ENCODE measurements around the gene GPC6. TPM values are rescaled to one million over a fixed set of nuclear protein-coding genes. Genes with fewer than 3 reads are reported as not detected.

GPC6 gene
- total and polyA plus RNA-seq, 2 experiments from 2014 or later = 14.4 to 20.8 TPM

DNA sequence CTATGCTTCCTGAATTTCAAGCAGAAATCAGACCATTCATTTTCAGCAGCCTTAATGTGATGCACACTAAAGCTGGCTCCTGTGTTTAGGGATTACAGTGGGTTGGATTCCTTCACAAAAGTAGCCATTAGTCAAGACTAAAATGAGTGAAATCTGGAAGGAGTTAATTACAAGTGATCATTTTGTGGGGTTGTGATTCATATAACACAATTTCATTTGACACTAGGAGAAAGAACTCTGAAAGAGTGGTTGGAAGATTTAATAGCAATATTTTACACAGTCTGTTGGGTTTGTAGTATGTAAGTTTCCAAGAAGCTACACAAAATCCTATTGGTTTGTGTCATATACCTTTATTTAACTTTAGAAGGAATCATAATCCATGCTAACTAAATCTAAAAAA, 1015.9 kb downstream of the GPC6 start:
- Histone ChIP-seq H3F3A (ENCODE audit: insufficient read depth) (peaks cover 13% of the 10 kb centered on the region; the same call in 1 of the 2 replicates), H2AFZ (no peak overlapping the region), H3K9me2 (ENCODE audit: insufficient read depth) (no peaks in the 10 kb centered on the region), H3K27ac (no peak overlapping the region), H3K79me2 (ENCODE audit: insufficient read depth) (no peaks in the 10 kb centered on the region), H3K4me2 (ENCODE audit: unreplicated experiment) (no peak overlapping the region), H3K4me3 (no peak overlapping the region), H4K20me1 (ENCODE audit: insufficient read depth) (no peaks in the 10 kb centered on the region), H3K27me3 (replicated peaks; ENCODE audit: insufficient read depth) (no peaks in the 10 kb centered on the region), H3K9ac (no peak overlapping the region), H3K4me1 (ENCODE audit: insufficient read depth) (peaks cover 12% of the 10 kb centered on the region), H3K36me3 (ENCODE audit: low read depth) (no peaks in the 10 kb centered on the region), H3K9me3 (ENCODE audit: low read depth) (peaks cover 8% of the 10 kb centered on the region)
- in situ Hi-C loops (cut with MboI) = no loop called here
- TF ChIP-seq EZH2 (IDR thresholded peaks at IDR 0.05; ENCODE audit: insufficient read depth, poor library complexity, severe bottlenecking) (no peak), EZH2phosphoT487 (IDR thresholded peaks at IDR 0.05; ENCODE audit: insufficient read depth, low read depth) (no peak)
- no peak for DNase-seq

DNA sequence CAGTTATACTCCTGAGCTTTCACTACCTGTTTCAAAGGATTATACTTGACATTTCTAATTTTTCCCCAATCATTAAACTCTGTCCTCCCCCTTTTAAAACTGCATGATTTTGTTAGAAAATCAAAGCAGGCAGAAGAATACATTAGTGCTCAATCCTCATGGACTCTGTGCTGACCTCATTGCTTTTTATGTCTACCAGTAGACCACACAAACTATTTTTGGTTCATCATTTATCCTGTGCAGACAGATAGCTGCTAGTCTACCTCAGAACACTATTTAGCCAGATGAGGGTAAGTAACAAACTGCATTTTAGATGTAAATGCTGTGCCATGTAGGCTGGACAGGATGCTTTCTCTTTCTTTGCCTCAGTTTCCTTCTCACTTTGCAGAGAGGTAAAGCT, 1016.9 kb downstream of the GPC6 start:
- peaks cover 12% of the 10 kb centered on the region for H3K4me1 ChIP-seq (ENCODE audit: insufficient read depth)
- TF ChIP-seq EZH2 (IDR thresholded peaks at IDR 0.05; ENCODE audit: insufficient read depth, poor library complexity, severe bottlenecking) (no peak), EZH2phosphoT487 (IDR thresholded peaks at IDR 0.05; ENCODE audit: insufficient read depth, low read depth) (no peak)
- H3F3A ChIP-seq (ENCODE audit: insufficient read depth) = peaks cover 10% of the 10 kb centered on the region
- DNase-seq = no peak
- H3K9me3 ChIP-seq (ENCODE audit: low read depth) = peaks cover 8% of the 10 kb centered on the region
- no peak overlapping the region for H3K9ac ChIP-seq
- H3K36me3 ChIP-seq (ENCODE audit: low read depth) = no peaks in the 10 kb centered on the region
- no peaks in the 10 kb centered on the region for H3K9me2 ChIP-seq (ENCODE audit: insufficient read depth)
- H2AFZ ChIP-seq = no peak overlapping the region
- no peak overlapping the region for H3K4me3 ChIP-seq
- in situ Hi-C loops (cut with MboI) = no loop called here
- H3K27me3 ChIP-seq (replicated peaks; ENCODE audit: insufficient read depth) = no peaks in the 10 kb centered on the region
- H3K79me2 ChIP-seq (ENCODE audit: insufficient read depth) = no peaks in the 10 kb centered on the region
- H3K4me2 ChIP-seq (ENCODE audit: unreplicated experiment) = no peak overlapping the region
- H4K20me1 ChIP-seq (ENCODE audit: insufficient read depth) = no peaks in the 10 kb centered on the region
- no peak overlapping the region for H3K27ac ChIP-seq

DNA sequence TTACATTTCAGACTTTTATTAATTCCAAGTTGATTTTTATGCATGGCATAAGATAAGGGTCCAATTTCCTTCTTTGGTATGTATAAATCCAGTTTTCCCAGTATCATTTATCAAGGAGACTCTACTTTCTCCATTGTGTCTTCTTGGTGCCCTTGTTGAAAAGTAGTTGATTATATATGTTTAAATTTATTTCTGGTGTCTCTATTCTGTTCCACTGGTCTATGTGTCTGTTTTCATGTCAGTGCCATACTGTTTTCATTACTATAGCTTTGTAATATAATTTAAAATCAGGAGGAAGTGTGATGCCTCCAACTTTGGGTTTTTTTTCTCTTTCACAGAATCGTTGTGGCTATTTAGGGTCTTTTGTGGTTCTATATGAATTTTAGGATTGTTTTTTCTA, 1019.9 kb downstream of the GPC6 start:
- H3K4me2 ChIP-seq (ENCODE audit: unreplicated experiment) = no peak overlapping the region
- no peaks in the 10 kb centered on the region for H3K36me3 ChIP-seq (ENCODE audit: low read depth)
- in situ Hi-C loops (cut with MboI) = no loop called here
- WGBS, 2 experiments (ENCODE audit: low coverage in 1 of 2, low lambda C conversion rate in 2 of 2, missing lambda C conversion rate in 2 of 2) = 37 to 41% methylated on average over 1 of the region's 1 CpG
- no peak overlapping the region for H3K9ac ChIP-seq
- TF ChIP-seq EZH2 (IDR thresholded peaks at IDR 0.05; ENCODE audit: insufficient read depth, poor library complexity, severe bottlenecking) = no peak
- TF ChIP-seq EZH2phosphoT487 (IDR thresholded peaks at IDR 0.05; ENCODE audit: insufficient read depth, low read depth) = no peak
- H3K9me3 ChIP-seq (ENCODE audit: low read depth) = peaks cover 8% of the 10 kb centered on the region
- no peaks in the 10 kb centered on the region for H3K79me2 ChIP-seq (ENCODE audit: insufficient read depth)
- H3F3A ChIP-seq (ENCODE audit: insufficient read depth) = peaks cover 8% of the 10 kb centered on the region
- H3K27ac ChIP-seq = no peak overlapping the region
- no peak overlapping the region for H2AFZ ChIP-seq
- H3K9me2 ChIP-seq (ENCODE audit: insufficient read depth) = no peaks in the 10 kb centered on the region
- peaks cover 14% of the 10 kb centered on the region for H3K4me1 ChIP-seq (ENCODE audit: insufficient read depth)
- no peak for DNase-seq
- H3K27me3 ChIP-seq (replicated peaks; ENCODE audit: insufficient read depth) = no peaks in the 10 kb centered on the region; the same call in 1 of the 2 replicates
- H3K4me3 ChIP-seq = no peak overlapping the region
- H4K20me1 ChIP-seq (ENCODE audit: insufficient read depth) = no peaks in the 10 kb centered on the region

- WGBS, 2 experiments (ENCODE audit: low coverage in 1 of 2, low lambda C conversion rate in 2 of 2, missing lambda C conversion rate in 2 of 2) = 95% methylated on average over 1 of the region's 1 CpG
- peaks cover 8% of the 10 kb centered on the region for H3K9me3 ChIP-seq (ENCODE audit: low read depth)
- H3F3A ChIP-seq (ENCODE audit: insufficient read depth) = peaks cover 8% of the 10 kb centered on the region
- H3K9ac ChIP-seq = no peak overlapping the region
- no peaks in the 10 kb centered on the region for H3K9me2 ChIP-seq (ENCODE audit: insufficient read depth)
- no peak overlapping the region for H3K4me3 ChIP-seq
- H3K27me3 ChIP-seq (replicated peaks; ENCODE audit: insufficient read depth) = no peaks in the 10 kb centered on the region; the same call in 1 of the 2 replicates
- no peak for DNase-seq
- peaks cover 19% of the 10 kb centered on the region for H3K4me1 ChIP-seq (ENCODE audit: insufficient read depth)
- TF ChIP-seq EZH2 (IDR thresholded peaks at IDR 0.05; ENCODE audit: insufficient read depth, poor library complexity, severe bottlenecking) = no peak
- H4K20me1 ChIP-seq (ENCODE audit: insufficient read depth) = no peaks in the 10 kb centered on the region
- H3K79me2 ChIP-seq (ENCODE audit: insufficient read depth) = no peaks in the 10 kb centered on the region
- no peaks in the 10 kb centered on the region for H3K36me3 ChIP-seq (ENCODE audit: low read depth)
- no peak overlapping the region for H3K4me2 ChIP-seq (ENCODE audit: unreplicated experiment)
- in situ Hi-C loops (cut with MboI) = no loop called here
- H3K27ac ChIP-seq = no peak overlapping the region
- no peak overlapping the region for H2AFZ ChIP-seq
Observed at GRCh38 chr13:94247890-94248289, 1021.3 kb downstream of the GPC6 start.

All from GM23248 (cell line).